Psoas muscle (tissue), 8 donors: ENCODE results near the gene PALLD. TPM values are rescaled to one million over a fixed set of nuclear protein-coding genes. Genes with fewer than 3 reads are reported as not detected.

ENCODE experiments used
- ATAC-seq, 4 donors: fragments of 200-7000 bp; cut with Tn5 transposase; one replicate each; pipeline ENCODE4 v1.9.1; 2020; ENCODE audit warnings: moderate library complexity in 3 of 4, mild to moderate bottlenecking in 2 of 4
- DNase-seq, 2 donors: peaks; one replicate each; pipeline ENCODE4 v3.0.0-alpha.2; 2020
- H3K27ac ChIP-seq: fragments of 200-600 bp; one replicate; pipeline ENCODE4 v1.8.0; 2022
- H3K27me3 ChIP-seq, 3 donors: fragments of 200-600 bp in 1 of 3; one replicate each; pipeline versions ENCODE4 v1.6.1 to v1.8.0; 2013 to 2022; ENCODE audit warnings: low read length in 2 of 3, mild to moderate bottlenecking in 2 of 3, moderate library complexity in 1 of 3; ENCODE audit not compliant: insufficient read depth in 3 of 3
- H3K36me3 ChIP-seq, 2 donors: fragments of 200-600 bp in 1 of 2; one replicate each; pipeline versions ENCODE4 v1.6.1 to v1.8.0; 2013 to 2022; ENCODE audit warnings: low read depth in 1 of 2, mild to moderate bottlenecking in 1 of 2, moderate library complexity in 1 of 2; ENCODE audit not compliant: insufficient read depth in 1 of 2
- H3K4me1 ChIP-seq: fragments of 200-600 bp; one replicate; pipeline ENCODE4 v1.8.0; 2022
- H3K4me3 ChIP-seq: fragments of 200-600 bp; one replicate; pipeline ENCODE4 v1.8.0; 2022; ENCODE audit warnings: mild to moderate bottlenecking
- H3K9me3 ChIP-seq: fragments of 200-600 bp; one replicate; pipeline ENCODE4 v1.8.0; 2022
- CTCF ChIP-seq: fragments of 200-600 bp; IDR thresholded peaks from one replicate; pipeline ENCODE4 v1.8.0; 2022; ENCODE audit warnings: antibody characterized with exemption
- WGBS, 3 donors: extraction: QIAGEN DNeasy Blood & Tissue Kit; methylation state at CpG; one replicate each; pipeline versions ENCODE4 v1.1.6 to v1.1.7; 2013; 5-methylcytosine and 5-hydroxymethylcytosine counted together
- intact Hi-C, 2 donors: fragments of 100-400 bp; cut with DNase I; formaldehyde crosslinking; loops; one replicate each; pipeline versions ENCODE4 v1.11.0 to v1.14.2; 2022
- polyA plus RNA-seq, 3 donors: library from polyadenylated mRNA; stranded (reverse); fragments of 200-250 nt; gene quantifications; one replicate each; pipeline ENCODE4 v1.2.3, GENCODE V29; 2013
- total RNA-seq, 4 donors: library from RNA; stranded (reverse); fragmentation: NEBNext Ultra II Directional in 2 of 4; extraction: Animal tissue kit (Norgen Biotek cat#: 25700) in 2 of 4; gene quantifications; one replicate each; pipeline versions ENCODE4 v1.2.1 to v1.2.4, GENCODE V29; 2021 to 2023
- donor health status: healthy with polysubstance abuse.
- donor health status: DM: no; HTN: no; CAD: no; lungs with moderate emphysema.
- donor health status: Bipolar disorder and iron deficiency.
- donor health status: healthy.
- donor health status: DM: yes; HTN: yes; CAD: no.
- donor health status: DM: no; HTN: no; CAD: no.
- donor health status: DM: no; HTN: no; CAD: no.
- donor health status: DM: yes; HTN: yes; CAD: no.

The PALLD gene
- total and polyA plus RNA-seq, 7 donors: 19.2 to 245 (median 168) TPM

GRCh38 chr4:168877511-168878491 is 380.9 kb downstream of the PALLD start:
- H3K27me3 ChIP-seq: no peaks in the 10 kb centered on the region
- peak overlapping the region; percentile 77 for H3K27ac ChIP-seq
- H3K4me1 ChIP-seq: peaks cover 41% of the 10 kb centered on the region
- no peaks in the 10 kb centered on the region for H3K9me3 ChIP-seq
- WGBS, 3 donors: 34 to 55% (median 37%) methylated on average over 91 to 108 of the region's 108 CpGs
- no peak for TF ChIP-seq CTCF
- peaks cover 0 to 10% of the 10 kb centered on the region in 2 donors for H3K36me3 ChIP-seq
- intact Hi-C loops: no loop called here
- peak overlapping the region; percentile 65 for H3K4me3 ChIP-seq
- ATAC-seq (peak; percentile 40 to 62 (median 48)), DNase-seq (peak; percentile 59 to 74)

GRCh38 chr4:168878623-168879022 is 381.8 kb downstream of the PALLD start:
- ATAC-seq (no peak), DNase-seq (no peak)
- Histone ChIP-seq H3K27me3 (no peaks in the 10 kb centered on the region), H3K27ac (peak overlapping the region; percentile 77), H3K9me3 (no peaks in the 10 kb centered on the region), H3K4me1 (peaks cover 48% of the 10 kb centered on the region), H3K36me3 (peaks cover 0 to 10% of the 10 kb centered on the region in 2 donors), H3K4me3 (peak overlapping the region; percentile 65)
- intact Hi-C loops: no loop called here
- no peak for TF ChIP-seq CTCF
- 43 to 78% (median 75%) methylated on average over 2 of the region's 2 CpGs for WGBS, 3 donors

GRCh38 chr4:168879188-168879587 is 382.3 kb downstream of the PALLD start:
- TF ChIP-seq CTCF: no peak
- Histone ChIP-seq H3K36me3 (peaks cover 0 to 10% of the 10 kb centered on the region in 2 donors), H3K9me3 (no peaks in the 10 kb centered on the region), H3K4me3 (no peak overlapping the region), H3K4me1 (peaks cover 51% of the 10 kb centered on the region), H3K27ac (peak overlapping the region; percentile 77), H3K27me3 (no peaks in the 10 kb centered on the region)
- no peak for ATAC-seq
- DNase-seq: no peak
- intact Hi-C loops: no loop called here

- ATAC-seq: no peak
- Histone ChIP-seq H3K27me3 (no peaks in the 10 kb centered on the region), H3K36me3 (peaks cover 0 to 15% of the 10 kb centered on the region in 2 donors), H3K4me1 (peaks cover 54% of the 10 kb centered on the region), H3K4me3 (no peak overlapping the region), H3K9me3 (no peaks in the 10 kb centered on the region), H3K27ac (peak overlapping the region; percentile 77)
- intact Hi-C loops: no loop called here
- no peak for TF ChIP-seq CTCF
- WGBS, 3 donors: 54 to 67% (median 58%) methylated on average over 6 of the region's 6 CpGs
- no peak for DNase-seq
Measured at GRCh38 chr4:168880072-168880675, 383.3 kb downstream of the PALLD start.
